ENCODE measurements around the gene TUG1.
A peak's percentile ranks its signal among the peaks of the same experiment; 100 is the strongest.

GRCh38 chr22:30968924-30969531 lies at the start of gene TUG1:
- TF ChIP-seq RAD21 (IDR thresholded peaks at IDR 0.05; ENCODE audit: low read depth) (no peak), EP300 (IDR thresholded peaks at IDR 0.05; ENCODE audit: borderline replicate concordance) (no peak), TEAD4 (IDR thresholded peaks at IDR 0.05) (peak; percentile 30; the same call in 1 of the 2 replicates), TAF1 (IDR thresholded peaks at IDR 0.05; ENCODE audit: low read depth) (peak; percentile 66; the same call in 1 of the 2 replicates), CEBPB (IDR thresholded peaks at IDR 0.05) (no peak), TCF12 (IDR thresholded peaks at IDR 0.05; ENCODE audit: low read depth) (peak; percentile 16; the same call in 1 of the 2 replicates), CREB1 (IDR thresholded peaks at IDR 0.05; ENCODE audit: low read depth) (peak; percentile 56)
- TF ChIP-seq, protein P1, sequence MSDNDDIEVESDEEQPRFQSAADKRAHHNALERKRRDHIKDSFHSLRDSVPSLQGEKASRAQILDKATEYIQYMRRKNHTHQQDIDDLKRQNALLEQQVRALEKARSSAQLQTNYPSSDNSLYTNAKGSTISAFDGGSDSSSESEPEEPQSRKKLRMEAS (IDR thresholded peaks at IDR 0.05) = peak; percentile 82

All from Ishikawa (cell line).